HUES64 (cell line): ENCODE results near the gene RND1.

Experiments used
- H3K27ac ChIP-seq: 2 replicates; pipeline ENCODE4 v1.7.0; 2013; ENCODE audit warnings: low read depth, low read length, inconsistent platforms
- H3K27me3 ChIP-seq: 2 replicates; pipeline ENCODE4 v1.6.1; 2013; ENCODE audit warnings: mild to moderate bottlenecking, low read length; ENCODE audit not compliant: insufficient read depth
- H3K36me3 ChIP-seq: 2 replicates; pipeline ENCODE4 v1.6.1; 2013; ENCODE audit warnings: mild to moderate bottlenecking, low read length; ENCODE audit not compliant: insufficient read depth
- H3K4me1 ChIP-seq: 2 replicates; pipeline ENCODE4 v1.6.1; 2013; ENCODE audit warnings: mild to moderate bottlenecking, low read length, moderate library complexity; ENCODE audit not compliant: insufficient read depth
- H3K4me3 ChIP-seq: 2 replicates; pipeline ENCODE4 v1.5.1; 2013; ENCODE audit warnings: mild to moderate bottlenecking, low read length, moderate library complexity
- H3K9ac ChIP-seq: 2 replicates; pipeline ENCODE4 v1.6.1; 2013; ENCODE audit warnings: mild to moderate bottlenecking, low read depth, low read length
- H3K9me3 ChIP-seq: 2 replicates; pipeline ENCODE4 v1.6.1; 2013; ENCODE audit warnings: low read depth, low read length; ENCODE audit not compliant: insufficient read depth
- WGBS: fragments of 150-250, 120-280 bp; methylation state at CpG from one replicate; pipeline ENCODE4 v1.1.7; 2013; ENCODE audit warnings: missing lambda C conversion rate; 5-methylcytosine and 5-hydroxymethylcytosine counted together

The RND1 gene

GRCh38 chr12:48815126-48816110 lies 50.3 kb downstream of the RND1 start:
- Histone ChIP-seq H3K4me3 (peak overlapping the region; percentile 70), H3K27ac (no peak overlapping the region), H3K9me3 (no peaks in the 10 kb centered on the region), H3K4me1 (peaks cover 33% of the 10 kb centered on the region), H3K27me3 (peaks cover 58% of the 10 kb centered on the region), H3K36me3 (no peaks in the 10 kb centered on the region), H3K9ac (peak overlapping the region; percentile 45; the same call in 1 of the 2 replicates)
- under 1% methylated on average over 54 of the region's 54 CpGs for WGBS

- Histone ChIP-seq H3K27me3 (peaks cover 48% of the 10 kb centered on the region), H3K9me3 (no peaks in the 10 kb centered on the region), H3K4me3 (peak overlapping the region; percentile 70), H3K36me3 (no peaks in the 10 kb centered on the region), H3K27ac (no peak overlapping the region), H3K9ac (peak overlapping the region; percentile 45; the same call in 1 of the 2 replicates), H3K4me1 (peaks cover 27% of the 10 kb centered on the region)
- under 1% methylated on average over 70 of the region's 70 CpGs for WGBS
Observed at GRCh38 chr12:48814262-48815125, 51.2 kb downstream of the RND1 start.

GRCh38 chr12:48813465-48814261 lies 52.0 kb downstream of the RND1 start:
- peak overlapping the region; percentile 70 for H3K4me3 ChIP-seq
- no peaks in the 10 kb centered on the region for H3K36me3 ChIP-seq
- peaks cover 23% of the 10 kb centered on the region for H3K4me1 ChIP-seq
- no peaks in the 10 kb centered on the region for H3K9me3 ChIP-seq
- no peak overlapping the region for H3K27ac ChIP-seq
- WGBS, result 2% methylated on average over 14 of the region's 18 CpGs
- peaks cover 44% of the 10 kb centered on the region for H3K27me3 ChIP-seq
- H3K9ac ChIP-seq, result no peak overlapping the region

- no peak overlapping the region for H3K4me3 ChIP-seq
- H3K27ac ChIP-seq, result no peak overlapping the region
- H3K4me1 ChIP-seq, result peaks cover 22% of the 10 kb centered on the region
- no peaks in the 10 kb centered on the region for H3K36me3 ChIP-seq
- peaks cover 35% of the 10 kb centered on the region for H3K27me3 ChIP-seq
- no peaks in the 10 kb centered on the region for H3K9me3 ChIP-seq
- no peak overlapping the region for H3K9ac ChIP-seq
- 33% methylated on average over 2 of the region's 2 CpGs for WGBS
Observed at GRCh38 chr12:48812389-48812788, 53.3 kb downstream of the RND1 start.

- no peak overlapping the region for H3K9ac ChIP-seq
- no peak overlapping the region for H3K4me3 ChIP-seq
- H3K36me3 ChIP-seq, result no peaks in the 10 kb centered on the region
- H3K9me3 ChIP-seq, result no peaks in the 10 kb centered on the region
- H3K27me3 ChIP-seq, result peaks cover 27% of the 10 kb centered on the region
- H3K27ac ChIP-seq, result no peak overlapping the region
- H3K4me1 ChIP-seq, result peaks cover 16% of the 10 kb centered on the region
- 83% methylated on average over 5 of the region's 5 CpGs for WGBS
Observed at GRCh38 chr12:48811437-48812090, 54.1 kb downstream of the RND1 start.

- no peak overlapping the region for H3K27ac ChIP-seq
- WGBS, result 44% methylated on average over 5 of the region's 5 CpGs
- no peak overlapping the region for H3K4me3 ChIP-seq
- no peaks in the 10 kb centered on the region for H3K9me3 ChIP-seq
- peaks cover 21% of the 10 kb centered on the region for H3K27me3 ChIP-seq
- peaks cover 13% of the 10 kb centered on the region for H3K4me1 ChIP-seq
- H3K36me3 ChIP-seq, result no peaks in the 10 kb centered on the region
- no peak overlapping the region for H3K9ac ChIP-seq
Observed at GRCh38 chr12:48810903-48811431, 54.7 kb downstream of the RND1 start.

- H3K4me3 ChIP-seq, result no peak overlapping the region
- H3K36me3 ChIP-seq, result no peaks in the 10 kb centered on the region
- H3K27me3 ChIP-seq, result peaks cover 18% of the 10 kb centered on the region
- 96% methylated on average over 2 of the region's 3 CpGs for WGBS
- no peak overlapping the region for H3K27ac ChIP-seq
- H3K4me1 ChIP-seq, result peaks cover 12% of the 10 kb centered on the region
- H3K9me3 ChIP-seq, result no peaks in the 10 kb centered on the region
- H3K9ac ChIP-seq, result no peak overlapping the region
Observed at GRCh38 chr12:48807981-48808380, 57.7 kb downstream of the RND1 start.
